Measurements from ENCODE around the gene DCTPP1. TPM values are rescaled to one million over a fixed set of nuclear protein-coding genes. Genes with fewer than 3 reads are reported as not detected.

DCTPP1 gene
- total RNA-seq, 1 experiment from 2014 or later: 125 TPM

DNA sequence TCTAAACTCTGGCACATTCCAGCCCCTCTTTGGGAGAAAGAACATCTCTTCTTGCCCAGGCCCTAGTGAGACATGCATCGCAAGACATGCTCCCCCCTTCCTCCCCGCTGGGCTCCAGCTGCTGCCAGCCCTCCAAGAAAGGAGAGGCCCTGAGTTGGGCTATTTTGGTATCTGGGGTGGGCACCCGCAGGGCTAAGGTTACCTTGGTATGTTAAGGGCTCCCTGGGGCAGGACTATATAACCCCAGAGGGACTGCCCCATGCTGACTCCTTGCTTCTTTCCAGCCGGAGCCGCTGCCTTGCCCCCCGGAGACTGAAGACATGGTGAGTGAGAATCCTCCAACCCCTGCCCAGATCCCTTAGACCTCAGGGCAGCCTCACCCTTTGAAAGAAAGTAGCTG is 55.3 kb downstream of the DCTPP1 start, which contains the start of gene MYL11:
MYL11 (plus strand) TSS at position 265 of the 400 bp plus-strand sequence; CDS start at position 321, 56 bp downstream.
- ChIA-PET RAD21 (ENCODE audit: low non-redundant PET in 1 of 2, low total read pairs in 2 of 2, uncharacterized antibody in 2 of 2, unreplicated experiment in 2 of 2) (no interaction called here), POLR2A (no interaction called here), CTCF (no interaction called here)
- no peaks in the 10 kb centered on the region for H3K9me3 ChIP-seq (ENCODE audit: control insufficient read depth in 1 of 2, insufficient read depth in 1 of 2, low read depth in 1 of 2, low read length in 2 of 2)
- peaks cover 19 to 40% of the 10 kb centered on the region in 2 experiments for H3K4me1 ChIP-seq (ENCODE audit: control insufficient read depth in 1 of 2, insufficient read depth in 2 of 2, low read length in 2 of 2)
- no peak for DNase-seq (ENCODE audit: low read depth, low spot score)
- intact Hi-C loops (cut with micrococcal nuclease): no loop called here
- peaks cover 4% of the 10 kb centered on the region; the same call in 1 of the 2 replicates for H3K79me2 ChIP-seq (ENCODE audit: insufficient read depth, low read length)
- no peaks in the 10 kb centered on the region for H3K9me2 ChIP-seq (ENCODE audit: insufficient read depth)
- no peak within 1 kb of the TSS for H3K9ac ChIP-seq (ENCODE audit: low read length)
- BruUV-seq (replicated peaks): no TSS peak
- H2AFZ ChIP-seq (ENCODE audit: low read depth, low read length, poor library complexity, severe bottlenecking): no peak within 1 kb of the TSS
- H4K20me1 ChIP-seq (ENCODE audit: insufficient read depth): no peaks in the 10 kb centered on the region
- no peaks in the 10 kb centered on the region for H3K27me3 ChIP-seq (ENCODE audit: insufficient read depth, low read length)
- H3K36me3 ChIP-seq (ENCODE audit: control insufficient read depth in 1 of 2, insufficient read depth in 2 of 2, low read length in 2 of 2): no peaks in the 10 kb centered on the region
- no peak within 1 kb of the TSS for H3K4me2 ChIP-seq (ENCODE audit: low read length)
- no peak for ATAC-seq
- H3K4me3 ChIP-seq (replicated peaks in 1 of 2; ENCODE audit: low read depth in 1 of 2, low read length in 2 of 2): no peak within 1 kb of the TSS
- no peak for TF ChIP-seq CEBPB (IDR thresholded peaks at IDR 0.05; ENCODE audit: low read depth)
- TF ChIP-seq SRF (IDR thresholded peaks at IDR 0.05; ENCODE audit: low read depth): no peak
- TF ChIP-seq, protein P1, sequence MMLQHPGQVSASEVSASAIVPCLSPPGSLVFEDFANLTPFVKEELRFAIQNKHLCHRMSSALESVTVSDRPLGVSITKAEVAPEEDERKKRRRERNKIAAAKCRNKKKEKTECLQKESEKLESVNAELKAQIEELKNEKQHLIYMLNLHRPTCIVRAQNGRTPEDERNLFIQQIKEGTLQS (IDR thresholded peaks at IDR 0.05): no peak
- no peak for TF ChIP-seq ZNF274 (IDR thresholded peaks at IDR 0.05; ENCODE audit: low read depth, low read length)
- TF ChIP-seq SIN3A (IDR thresholded peaks at IDR 0.05; ENCODE audit: low read depth): no peak
- H3K27ac ChIP-seq (ENCODE audit: low read depth, low read length): no peak within 1 kb of the TSS

Other genes with a start within 250 kb of the DCTPP1 start
- gene CORO1A, start 246.4 kb downstream of the DCTPP1 start, total RNA-seq (2021; ENCODE audit: unreplicated experiment): 7.0 TPM
- 180 TPM for gene BOLA2B, start 236.4 kb downstream of the DCTPP1 start, total RNA-seq (2021; ENCODE audit: unreplicated experiment)
- 48.3 TPM for gene SLX1A, start 236.2 kb downstream of the DCTPP1 start, total RNA-seq (2021; ENCODE audit: unreplicated experiment)
- 23.5 TPM for gene SULT1A3, start 230.8 kb downstream of the DCTPP1 start, total RNA-seq (2021; ENCODE audit: unreplicated experiment)
- 9.1 TPM for gene NPIPB13, start 181.6 kb downstream of the DCTPP1 start, total RNA-seq (2021; ENCODE audit: unreplicated experiment)
- 51.8 TPM for gene CD2BP2, start 74.7 kb downstream of the DCTPP1 start, total RNA-seq (2021; ENCODE audit: unreplicated experiment)
- 49.2 TPM for gene TBC1D10B, start 59.5 kb downstream of the DCTPP1 start, total RNA-seq (2021; ENCODE audit: unreplicated experiment)
- not detected for gene MYL11, start 55.2 kb downstream of the DCTPP1 start, total RNA-seq (2021; ENCODE audit: unreplicated experiment)
- gene SEPTIN1, start 47.5 kb downstream of the DCTPP1 start, total RNA-seq (2021; ENCODE audit: unreplicated experiment): 3.4 TPM
- gene ZNF48, start 34.6 kb downstream of the DCTPP1 start, total RNA-seq (2021; ENCODE audit: unreplicated experiment): 17.9 TPM
- 11.0 TPM for gene ZNF771, start 22.4 kb downstream of the DCTPP1 start, total RNA-seq (2021; ENCODE audit: unreplicated experiment)
- 51.3 TPM for gene SEPHS2, start 15.8 kb upstream of the DCTPP1 start, total RNA-seq (2021; ENCODE audit: unreplicated experiment)
- 1.4 TPM for gene ITGAL, start 42.7 kb upstream of the DCTPP1 start, total RNA-seq (2021; ENCODE audit: unreplicated experiment)
- 48.8 TPM for gene ZNF768, start 96.5 kb upstream of the DCTPP1 start, total RNA-seq (2021; ENCODE audit: unreplicated experiment)
- 2.1 TPM for gene ZNF747, start 104.8 kb upstream of the DCTPP1 start, total RNA-seq (2021; ENCODE audit: unreplicated experiment)
- 9.1 TPM for gene ZNF764, start 128.3 kb upstream of the DCTPP1 start, total RNA-seq (2021; ENCODE audit: unreplicated experiment)
- gene ZNF688, start 141.7 kb upstream of the DCTPP1 start, total RNA-seq (2021; ENCODE audit: unreplicated experiment): 3.6 TPM
- 0.15 TPM for gene ZNF785, start 155.7 kb upstream of the DCTPP1 start, total RNA-seq (2021; ENCODE audit: unreplicated experiment)
- gene ZNF689, start 180.4 kb upstream of the DCTPP1 start, total RNA-seq (2021; ENCODE audit: unreplicated experiment): 10.3 TPM
- 56.2 TPM for gene PRR14, start 220.9 kb upstream of the DCTPP1 start, total RNA-seq (2021; ENCODE audit: unreplicated experiment)
- gene FBRS, start 228.4 kb upstream of the DCTPP1 start, total RNA-seq (2021; ENCODE audit: unreplicated experiment): 65.3 TPM